Epithelial cell of prostate (primary cell): Measurements from ENCODE around the gene SOCS1.

Experiments
- DNase-seq: peaks from one replicate; pipeline ENCODE4 v3.0.0-alpha.2; 2011; ENCODE audit warnings: low read depth, low spot score
- H3K27ac ChIP-seq: fragments of 450-650 bp; 2 replicates; pipeline ENCODE4 v1.5.1; 2017; ENCODE audit warnings: mild to moderate bottlenecking

The SOCS1 gene

GRCh38 chr16:11250091-11250785, 5.8 kb downstream of the SOCS1 start:
- DNase-seq = no peak

GRCh38 chr16:11249233-11250061, 6.6 kb downstream of the SOCS1 start:
- H3K27ac ChIP-seq = no peak overlapping the region
- DNase-seq = no peak

More at GRCh38 chr16:11250091-11250785, 5.8 kb downstream of the SOCS1 start:
- H3K27ac ChIP-seq = no peak overlapping the region

- no peak overlapping the region for H3K27ac ChIP-seq
- DNase-seq = peak; percentile 36
These were observed 7.9 kb downstream of the SOCS1 start for GRCh38 chr16:11248133-11248532.

- no peak for DNase-seq
- no peak overlapping the region for H3K27ac ChIP-seq
These were observed 10.0 kb downstream of the SOCS1 start for GRCh38 chr16:11245988-11246387.

GRCh38 chr16:11245222-11245737, 10.7 kb downstream of the SOCS1 start:
- H3K27ac ChIP-seq = no peak overlapping the region
- DNase-seq = no peak

GRCh38 chr16:11242658-11243057, 13.3 kb downstream of the SOCS1 start:
- no peak for DNase-seq
- no peak overlapping the region for H3K27ac ChIP-seq

- no peak for DNase-seq
- H3K27ac ChIP-seq = no peak overlapping the region
These were observed 14.4 kb downstream of the SOCS1 start for GRCh38 chr16:11241480-11242204.

GRCh38 chr16:11240636-11241473, 15.1 kb downstream of the SOCS1 start:
- no peak for DNase-seq
- no peak overlapping the region for H3K27ac ChIP-seq

- no peak overlapping the region for H3K27ac ChIP-seq
- DNase-seq = no peak
These were observed 16.1 kb downstream of the SOCS1 start for GRCh38 chr16:11239644-11240632.

GRCh38 chr16:11238272-11239202, 17.5 kb downstream of the SOCS1 start:
- no peak overlapping the region for H3K27ac ChIP-seq

GRCh38 chr16:11236461-11237254, 19.3 kb downstream of the SOCS1 start:
- DNase-seq = no peak
- H3K27ac ChIP-seq = no peak overlapping the region

More at GRCh38 chr16:11238272-11239202, 17.5 kb downstream of the SOCS1 start:
- no peak for DNase-seq

- no peak for DNase-seq
- H3K27ac ChIP-seq = no peak overlapping the region
These were observed 20.4 kb downstream of the SOCS1 start for GRCh38 chr16:11235703-11235991.

GRCh38 chr16:11234884-11235702, 20.9 kb downstream of the SOCS1 start:
- DNase-seq = no peak

GRCh38 chr16:11233727-11234376, 22.2 kb downstream of the SOCS1 start:
- no peak for DNase-seq
- no peak overlapping the region for H3K27ac ChIP-seq

More at GRCh38 chr16:11234884-11235702, 20.9 kb downstream of the SOCS1 start:
- H3K27ac ChIP-seq = no peak overlapping the region

GRCh38 chr16:11232852-11233726, 22.9 kb downstream of the SOCS1 start:
- no peak for DNase-seq
- no peak overlapping the region for H3K27ac ChIP-seq
